Ascending aorta (tissue), 2 donors: ENCODE results near the gene SLC25A21. TPM values are rescaled to one million over a fixed set of nuclear protein-coding genes. Genes with fewer than 3 reads are reported as not detected.
"Not testable (repeated sequence)": the region's sequence is repeated elsewhere in the genome, so short reads cannot be mapped to it uniquely, and the experiment has no call there.

Experiments used
- DNase-seq, 2 donors: peaks; one replicate each; pipeline ENCODE4 v3.0.0-alpha.2; 2019; ENCODE audit warnings: low spot score in 2 of 2
- H3K27ac ChIP-seq, 2 donors: fragments of 200-600 bp; sonication (generic); one replicate each; pipeline ENCODE4 v1.5.1; 2016 to 2017; ENCODE audit warnings: mild to moderate bottlenecking in 1 of 2
- H3K27me3 ChIP-seq: fragments of 200-600 bp; sonication (generic); one replicate; pipeline ENCODE4 v1.5.1; 2017
- H3K36me3 ChIP-seq, 2 donors: fragments of 200-600 bp; sonication (generic); one replicate each; pipeline ENCODE4 v1.5.1; 2016
- H3K4me1 ChIP-seq, 2 donors: fragments of 200-600 bp; sonication (generic); one replicate each; pipeline ENCODE4 v1.5.1; 2016 to 2017; ENCODE audit warnings: mild to moderate bottlenecking in 1 of 2
- H3K4me3 ChIP-seq, 2 donors: fragments of 200-600 bp; sonication (generic); one replicate each; pipeline ENCODE4 v1.5.1; 2016 to 2017; ENCODE audit warnings: mild to moderate bottlenecking in 1 of 2
- H3K9me3 ChIP-seq, 2 donors: fragments of 200-600 bp; sonication (generic); one replicate each; pipeline ENCODE4 v1.5.1; 2016
- intact Hi-C: fragments of 100-400 bp; cut with DNase I; formaldehyde crosslinking; loops from one replicate; pipeline ENCODE4 v1.15.1; 2023
- total RNA-seq: library from RNA; depleted of rRNA; stranded (reverse); fragments of >200 nt; gene quantifications from one replicate; pipeline ENCODE4 v1.1.0, GENCODE V29; 2016
- TF ChIP-seq, protein P1 (sequence below), 3 experiments: fragments of 200-600 bp in 2 of 3; fragments of 450-650 bp in 1 of 3; sonication (generic) in 2 of 3; IDR thresholded peaks; one replicate each; pipeline ENCODE4 v1.5.1; 2016 to 2019; ENCODE audit warnings: antibody characterized with exemption in 3 of 3, mild to moderate bottlenecking in 1 of 3, moderate library complexity in 1 of 3

Gene SLC25A21
- total RNA-seq, 1 donor from 2014 or later = not detected

DNA sequence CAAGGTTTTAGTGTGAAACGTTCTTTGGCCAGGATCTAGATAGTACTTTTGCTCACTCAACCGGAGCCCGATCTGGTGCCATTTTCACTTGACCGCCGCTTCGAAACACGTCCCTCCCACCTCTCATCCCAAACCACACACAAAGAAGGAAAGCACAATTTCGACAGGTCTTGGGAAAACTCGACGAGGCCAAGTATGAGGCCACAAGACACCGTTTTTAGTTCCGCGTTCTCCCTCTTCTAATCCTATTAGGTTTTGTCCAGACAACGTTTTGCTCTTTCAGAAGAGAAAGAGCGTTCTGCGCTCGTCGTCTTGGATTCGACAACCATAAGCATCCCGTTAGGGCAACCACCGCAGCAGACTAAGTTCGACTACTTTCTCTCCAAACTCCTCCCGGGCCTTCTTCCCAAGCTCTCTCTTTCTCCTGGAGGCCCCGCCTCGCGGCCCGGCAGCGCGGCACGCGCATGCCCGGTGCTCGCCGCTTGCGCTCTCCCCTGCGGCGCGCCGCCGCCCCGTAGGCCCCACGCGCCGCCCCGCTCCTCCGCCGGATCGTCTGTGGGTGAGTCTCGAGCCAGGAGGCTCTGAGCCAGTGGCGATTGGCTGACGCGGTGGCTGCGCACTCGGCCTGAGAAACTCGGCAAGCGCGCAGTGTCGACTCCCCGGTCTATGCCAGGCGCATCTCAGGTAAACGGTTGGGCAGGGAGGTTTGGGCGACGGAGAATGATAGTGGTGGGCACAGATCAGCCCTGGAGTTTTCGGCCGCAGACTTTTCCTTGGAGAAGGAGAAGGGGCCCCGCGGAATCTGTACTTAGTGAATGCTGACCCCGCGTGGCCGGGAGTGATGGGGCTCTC is 25.2 kb upstream of the SLC25A21 start, which contains the start of gene MIPOL1:
MIPOL1 (plus strand) TSS at position 517 of the 852 bp plus-strand sequence. CDS start 49,952 bp downstream, outside the sequence.
- Histone ChIP-seq H3K27me3 (no peaks in the 10 kb centered on the region), H3K27ac (peak within 1 kb of the TSS; percentile 87 to 91), H3K4me1 (peaks cover 0 to 2% of the 10 kb centered on the region in 2 donors), H3K9me3 (no peaks in the 10 kb centered on the region), H3K36me3 (no peaks in the 10 kb centered on the region), H3K4me3 (peak within 1 kb of the TSS; percentile 69 to 71)
- DNase-seq = peak; percentile 18 to 90
- intact Hi-C loops = loop anchor here (2.0 to 5.0 kb wide), 2 partner anchors 25 to 1390 kb away; partner anchors contain the start of genes RALGAPA1 and SLC25A21
- TF ChIP-seq, protein P1, sequence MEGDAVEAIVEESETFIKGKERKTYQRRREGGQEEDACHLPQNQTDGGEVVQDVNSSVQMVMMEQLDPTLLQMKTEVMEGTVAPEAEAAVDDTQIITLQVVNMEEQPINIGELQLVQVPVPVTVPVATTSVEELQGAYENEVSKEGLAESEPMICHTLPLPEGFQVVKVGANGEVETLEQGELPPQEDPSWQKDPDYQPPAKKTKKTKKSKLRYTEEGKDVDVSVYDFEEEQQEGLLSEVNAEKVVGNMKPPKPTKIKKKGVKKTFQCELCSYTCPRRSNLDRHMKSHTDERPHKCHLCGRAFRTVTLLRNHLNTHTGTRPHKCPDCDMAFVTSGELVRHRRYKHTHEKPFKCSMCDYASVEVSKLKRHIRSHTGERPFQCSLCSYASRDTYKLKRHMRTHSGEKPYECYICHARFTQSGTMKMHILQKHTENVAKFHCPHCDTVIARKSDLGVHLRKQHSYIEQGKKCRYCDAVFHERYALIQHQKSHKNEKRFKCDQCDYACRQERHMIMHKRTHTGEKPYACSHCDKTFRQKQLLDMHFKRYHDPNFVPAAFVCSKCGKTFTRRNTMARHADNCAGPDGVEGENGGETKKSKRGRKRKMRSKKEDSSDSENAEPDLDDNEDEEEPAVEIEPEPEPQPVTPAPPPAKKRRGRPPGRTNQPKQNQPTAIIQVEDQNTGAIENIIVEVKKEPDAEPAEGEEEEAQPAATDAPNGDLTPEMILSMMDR (IDR thresholded peaks at IDR 0.05) = peak in 2 of 3 experiments; percentile 25 to 58

DNA sequence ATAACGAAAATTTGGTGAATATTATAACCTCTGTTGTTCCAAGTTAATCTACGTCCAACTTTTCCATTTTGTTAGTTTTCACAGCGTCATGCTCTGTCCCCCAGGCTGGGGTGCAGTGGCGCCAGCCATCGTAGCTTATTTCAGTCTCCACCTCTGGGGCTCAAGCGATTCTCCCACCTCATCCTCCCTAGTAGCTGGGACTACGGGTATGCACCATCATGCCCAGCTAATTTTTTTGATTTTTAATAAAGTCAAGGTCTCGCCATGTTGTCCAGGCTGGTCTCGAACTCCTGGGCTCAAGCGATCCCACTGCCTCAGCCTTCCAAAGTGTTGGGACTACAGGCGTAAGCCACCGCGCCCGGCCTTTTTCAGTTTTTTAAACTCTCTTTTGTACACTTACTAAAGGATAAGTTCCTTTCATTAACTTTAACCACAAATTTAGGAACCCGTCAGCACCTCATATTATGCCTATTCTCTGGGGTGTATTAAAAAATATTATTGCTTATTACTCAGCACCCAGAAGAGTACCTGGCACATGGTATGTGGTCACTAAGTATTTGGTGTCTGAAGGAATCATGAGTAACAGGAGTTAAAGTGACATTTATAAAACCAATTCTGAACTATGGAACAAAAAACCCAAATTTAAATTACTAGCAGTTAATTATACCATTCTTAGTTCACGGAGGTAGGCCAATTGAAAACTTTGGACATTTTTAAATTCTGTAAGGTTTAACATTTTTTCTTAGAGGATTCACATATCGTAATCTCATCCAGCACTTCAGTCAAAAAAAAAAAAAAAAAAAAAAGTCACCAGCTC is 24.4 kb upstream of the SLC25A21 start:
- peak overlapping the region; percentile 69 to 71 for H3K4me3 ChIP-seq
- DNase-seq = no peak
- peaks cover 0 to 2% of the 10 kb centered on the region in 2 donors for H3K4me1 ChIP-seq
- H3K9me3 ChIP-seq = no peaks in the 10 kb centered on the region
- TF ChIP-seq, protein P1 (IDR thresholded peaks at IDR 0.05) = no peak
- intact Hi-C loops = loop anchor here (2.0 to 5.0 kb wide), 2 partner anchors 24 to 1390 kb away; partner anchors contain the start of genes RALGAPA1 and SLC25A21
- peak overlapping the region; percentile 87 to 91 for H3K27ac ChIP-seq
- no peaks in the 10 kb centered on the region for H3K27me3 ChIP-seq
- no peaks in the 10 kb centered on the region for H3K36me3 ChIP-seq

DNA sequence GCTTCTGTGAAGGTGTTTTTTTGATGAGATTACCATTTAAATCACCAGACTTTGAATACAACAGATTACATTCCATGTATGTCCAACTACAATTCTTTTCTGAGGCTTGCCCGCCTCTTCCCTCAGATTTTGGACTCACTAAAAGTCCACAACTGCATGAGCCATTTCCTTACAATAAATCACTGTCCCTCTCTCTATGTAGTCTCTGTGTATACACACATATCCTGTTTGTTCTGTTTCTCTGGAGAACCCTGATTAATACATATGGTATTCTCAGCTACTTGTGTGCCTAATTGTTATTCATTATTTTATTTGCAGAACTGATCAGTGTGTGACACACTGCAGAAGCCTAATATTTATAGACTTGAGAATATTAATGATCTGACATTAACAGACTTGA is 22.9 kb upstream of the SLC25A21 start:
- Histone ChIP-seq H3K4me3 (no peak overlapping the region), H3K27ac (no peak overlapping the region), H3K36me3 (no peaks in the 10 kb centered on the region), H3K4me1 (peaks cover 0 to 2% of the 10 kb centered on the region in 2 donors), H3K27me3 (no peaks in the 10 kb centered on the region), H3K9me3 (no peaks in the 10 kb centered on the region)
- TF ChIP-seq, protein P1 (IDR thresholded peaks at IDR 0.05) = no peak
- intact Hi-C loops = loop anchor here (5.0 kb wide), 1 partner anchor 1388 kb away; the partner anchor contains the start of gene RALGAPA1
- no peak for DNase-seq

DNA sequence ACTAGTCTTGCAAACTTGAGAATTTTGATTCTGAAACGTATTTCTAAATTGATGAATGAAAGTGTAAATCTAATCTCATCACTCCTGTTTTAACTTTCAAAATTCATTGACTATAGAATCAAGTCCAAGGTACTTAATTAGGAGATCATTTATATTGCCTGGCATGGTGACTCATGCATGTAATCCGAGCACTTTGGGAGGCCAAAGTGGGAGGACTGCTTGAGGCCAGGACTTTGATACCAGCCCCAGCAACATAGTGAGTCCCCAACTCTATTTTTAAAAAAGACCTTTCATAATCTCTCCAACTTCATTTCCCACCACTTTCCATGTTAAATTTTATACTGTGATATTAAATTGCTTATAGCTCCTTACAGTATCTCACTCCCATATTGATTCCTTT is 22.3 kb upstream of the SLC25A21 start:
- TF ChIP-seq, protein P1 (IDR thresholded peaks at IDR 0.05) = no peak
- no peaks in the 10 kb centered on the region for H3K9me3 ChIP-seq
- DNase-seq = no peak
- no peak overlapping the region for H3K27ac ChIP-seq
- intact Hi-C loops = loop anchor here (5.0 kb wide), 1 partner anchor 1387 kb away; the partner anchor contains the start of gene RALGAPA1
- H3K4me1 ChIP-seq = peaks cover 0 to 2% of the 10 kb centered on the region in 2 donors
- H3K27me3 ChIP-seq = no peaks in the 10 kb centered on the region
- no peaks in the 10 kb centered on the region for H3K36me3 ChIP-seq
- no peak overlapping the region for H3K4me3 ChIP-seq

DNA sequence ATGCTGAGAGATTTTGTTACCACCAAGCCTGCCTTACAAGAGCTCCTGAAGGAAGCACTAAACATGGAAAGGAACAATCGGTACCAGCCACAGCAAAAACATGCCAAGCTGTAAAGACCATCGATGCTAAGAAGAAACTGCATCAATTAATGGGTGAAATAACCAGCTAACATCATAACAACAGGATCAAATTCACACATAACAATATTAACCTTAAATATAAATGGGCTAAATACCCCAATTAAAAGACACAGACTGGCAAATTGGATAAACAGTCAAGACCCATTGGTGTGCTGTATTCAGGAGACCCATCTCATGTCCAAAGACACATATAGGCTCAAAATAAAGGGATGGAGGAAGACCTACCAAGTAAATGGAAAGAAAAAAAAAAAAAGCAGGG is 17.3 kb upstream of the SLC25A21 start:
- H3K36me3 ChIP-seq, H3K9me3 ChIP-seq, H3K27ac ChIP-seq, H3K4me1 ChIP-seq, intact Hi-C loops, H3K4me3 ChIP-seq, DNase-seq, H3K27me3 ChIP-seq: not testable (repeated sequence)

DNA sequence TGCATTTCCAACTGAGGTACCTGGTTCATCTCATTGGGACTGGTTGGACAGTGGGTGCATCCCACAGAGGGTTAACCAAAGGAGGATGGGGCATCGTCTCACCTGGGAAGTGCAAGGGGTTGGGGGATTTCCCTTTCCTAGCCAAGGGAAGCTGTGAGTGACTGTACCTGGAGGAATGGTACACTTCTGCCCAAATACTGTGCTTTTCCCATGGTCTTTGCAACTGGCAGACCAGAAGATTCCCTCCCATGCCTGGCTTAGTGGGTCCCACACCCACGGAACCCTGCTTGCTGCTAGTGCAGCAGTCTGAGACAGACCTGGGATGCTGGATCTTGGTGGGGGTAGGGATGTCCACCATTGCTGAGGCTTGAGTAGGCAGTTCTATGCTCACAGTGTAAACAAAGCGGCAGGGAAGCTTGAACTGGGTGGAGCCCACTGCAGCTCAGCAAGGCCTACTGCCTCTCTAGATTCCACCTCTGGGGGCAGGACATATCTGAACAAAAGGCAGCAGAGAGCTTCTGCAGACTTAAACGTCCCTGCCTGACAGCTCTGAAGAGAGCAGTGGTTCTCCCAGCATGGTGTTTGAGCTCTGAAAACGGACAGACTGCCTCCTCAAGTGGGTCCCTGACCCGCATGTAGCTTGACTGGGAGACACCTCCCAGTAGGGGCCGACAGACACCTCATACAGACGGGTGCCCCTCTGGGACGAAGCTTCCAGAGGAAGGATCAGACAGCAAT is 15.6 kb upstream of the SLC25A21 start:
- not testable (repeated sequence) for H3K4me3 ChIP-seq

More for the DNA sequence above, 15.6 kb upstream of the SLC25A21 start:
- H3K27ac ChIP-seq, H3K27me3 ChIP-seq, H3K4me1 ChIP-seq, DNase-seq, intact Hi-C loops, H3K36me3 ChIP-seq, H3K9me3 ChIP-seq: not testable (repeated sequence)
